ENCODE data around the gene FBXO17.

Gene FBXO17

DNA sequence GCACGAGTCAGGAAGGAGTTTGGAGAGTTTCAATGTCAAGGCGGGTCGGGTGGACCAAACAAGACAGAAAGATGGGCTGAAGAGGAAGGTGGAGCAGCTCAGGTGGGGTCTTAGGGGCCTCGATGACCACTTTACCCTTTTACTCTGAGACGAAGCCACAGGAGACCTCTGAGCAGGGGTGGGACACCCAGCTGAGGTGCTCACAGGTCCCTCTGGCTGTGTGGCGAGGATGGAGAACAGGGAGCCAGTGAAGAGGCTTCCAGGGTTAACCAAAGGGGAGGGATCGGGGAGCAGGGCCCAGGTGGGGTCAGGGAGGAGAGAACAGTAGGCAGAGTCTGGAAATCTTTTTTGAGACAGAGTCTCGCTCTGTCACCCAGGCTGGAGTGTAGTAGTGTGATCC is 61.6 kb downstream of the FBXO17 start:
- no peak for DNase-seq (ENCODE audit: low read depth)
- no peak for TF ChIP-seq CTCF (conservative IDR thresholded peaks at IDR 0.05; ENCODE audit: low read depth, low read length)
- no peak overlapping the region for H3K4me3 ChIP-seq (ENCODE audit: low read depth, low read length)

GRCh38 chr19:38912600-38913514 is 62.7 kb downstream of the FBXO17 start:
- DNase-seq (ENCODE audit: low read depth), result peak; percentile 7
- no peak overlapping the region for H3K4me3 ChIP-seq (ENCODE audit: low read depth, low read length)
- TF ChIP-seq CTCF (conservative IDR thresholded peaks at IDR 0.05; ENCODE audit: low read depth, low read length), result no peak

GRCh38 chr19:38911388-38912001 is 64.0 kb downstream of the FBXO17 start:
- H3K4me3 ChIP-seq (ENCODE audit: low read depth, low read length), result no peak overlapping the region
- TF ChIP-seq CTCF (conservative IDR thresholded peaks at IDR 0.05; ENCODE audit: low read depth, low read length), result no peak
- no peak for DNase-seq (ENCODE audit: low read depth)

GRCh38 chr19:38910488-38910887 is 65.1 kb downstream of the FBXO17 start:
- TF ChIP-seq CTCF (conservative IDR thresholded peaks at IDR 0.05; ENCODE audit: low read depth, low read length), result no peak
- H3K4me3 ChIP-seq (ENCODE audit: low read depth, low read length), result no peak overlapping the region
- no peak for DNase-seq (ENCODE audit: low read depth)

DNA sequence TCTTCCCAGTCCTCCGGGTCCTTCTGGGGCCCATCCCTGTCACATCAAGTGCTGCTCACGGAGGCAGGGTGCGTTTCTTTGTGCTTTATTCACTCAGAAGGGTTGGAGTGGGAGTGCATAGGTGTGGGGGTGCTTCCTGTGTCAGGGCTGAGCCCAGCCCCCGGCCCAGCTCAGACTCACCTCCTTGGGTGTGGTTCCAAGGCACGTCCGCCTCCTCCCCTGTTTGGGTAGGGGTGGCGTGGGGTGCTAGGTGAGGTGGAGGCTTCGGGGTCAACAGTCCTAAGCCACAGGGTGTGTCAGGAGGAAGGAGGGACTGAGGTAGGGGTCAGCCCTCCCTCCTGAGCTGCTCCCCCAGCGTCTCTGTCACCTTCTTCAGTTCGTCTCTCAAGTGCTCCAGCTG is 66.6 kb downstream of the FBXO17 start:
- no peak overlapping the region for H3K4me3 ChIP-seq (ENCODE audit: low read depth, low read length)
- no peak for DNase-seq (ENCODE audit: low read depth)
- TF ChIP-seq CTCF (conservative IDR thresholded peaks at IDR 0.05; ENCODE audit: low read depth, low read length), result no peak

DNA sequence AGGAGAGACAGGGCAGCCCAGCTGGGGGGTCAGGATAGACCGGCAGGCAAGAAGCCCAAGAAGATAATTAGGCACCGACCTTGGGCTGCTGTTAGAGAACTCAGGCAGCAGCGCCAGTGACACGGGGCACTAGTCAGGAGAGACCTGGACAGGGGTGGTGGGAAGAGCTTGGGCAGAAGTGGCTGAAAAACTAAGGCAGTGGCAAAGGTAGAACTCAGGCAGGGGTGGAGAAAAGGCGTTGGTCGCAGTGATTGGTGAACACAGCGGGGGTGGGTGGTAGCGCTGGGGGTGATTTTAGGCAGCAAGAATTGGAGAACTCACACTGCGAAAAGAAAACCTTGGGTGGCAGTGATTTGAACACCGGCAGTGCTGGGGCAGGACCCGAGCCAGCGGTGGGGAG is 67.9 kb downstream of the FBXO17 start:
- DNase-seq (ENCODE audit: low read depth), result no peak
- H3K4me3 ChIP-seq (ENCODE audit: low read depth, low read length), result no peak overlapping the region
- no peak for TF ChIP-seq CTCF (conservative IDR thresholded peaks at IDR 0.05; ENCODE audit: low read depth, low read length)
